Embryonic facial prominence (tissue), 1 donor: ENCODE data around the gene DCPS.
"Not testable (repeated sequence)": the region's sequence is repeated elsewhere in the genome, so short reads cannot be mapped to it uniquely, and the experiment has no call there.

ENCODE experiments used
- DNase-seq: peaks from one replicate; pipeline ENCODE4 v3.0.0-alpha.2; 2016; ENCODE audit errors: extremely low spot score

The DCPS gene

DNA sequence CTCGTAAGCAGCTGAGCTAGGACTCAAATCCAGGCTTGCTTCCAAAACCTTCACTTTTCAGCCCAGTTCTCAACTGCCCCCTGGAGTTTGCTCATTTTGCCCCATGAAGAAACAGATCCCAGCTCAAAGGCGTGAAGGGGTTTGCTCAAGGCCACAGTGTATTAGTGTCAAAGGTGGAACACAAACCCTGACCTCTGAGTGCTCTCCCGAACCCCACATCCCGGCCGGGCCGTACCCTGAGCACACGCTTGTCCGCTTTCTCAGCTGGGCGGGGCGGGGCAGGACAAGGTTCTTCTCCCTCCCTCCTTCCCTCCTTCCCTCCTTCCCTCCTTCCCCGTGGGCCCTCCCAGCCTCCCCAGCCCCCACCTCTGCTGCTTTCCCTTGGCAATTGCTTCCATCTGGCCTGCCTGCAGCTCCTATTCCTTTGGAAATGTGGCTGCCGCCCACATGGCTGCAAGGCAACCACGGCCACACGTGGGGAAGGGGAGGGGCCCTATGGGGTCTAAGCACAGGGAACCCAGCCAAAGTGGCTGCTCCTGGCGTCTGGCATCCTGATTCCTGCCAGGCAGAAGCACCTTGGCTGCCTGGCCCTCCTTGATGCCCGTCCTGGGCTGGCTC is 55.7 kb downstream of the DCPS start:
- DNase-seq: peak; percentile 76

DNA sequence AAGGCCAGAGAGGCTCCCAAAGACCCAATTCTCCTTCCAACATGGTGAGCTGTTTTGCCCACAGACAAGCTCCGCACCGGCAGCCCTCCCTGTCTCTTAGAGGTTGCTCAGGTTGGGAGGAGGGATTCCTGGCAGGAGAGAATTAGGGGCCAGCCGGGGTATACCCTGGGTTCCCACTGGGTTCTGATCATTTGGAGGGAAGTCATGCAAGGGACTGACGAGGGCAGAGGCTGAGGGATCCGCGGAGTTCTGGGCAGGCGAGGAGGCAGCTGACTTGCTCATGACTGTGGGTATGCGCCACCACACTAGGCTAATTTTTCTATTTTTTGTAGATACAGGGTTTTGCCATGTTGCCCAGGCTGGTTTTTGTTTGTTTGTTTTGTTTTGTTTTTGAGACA is 56.2 kb downstream of the DCPS start:
- no peak for DNase-seq

- DNase-seq: no peak
Measured at GRCh38 chr11:126361400-126361799, 57.5 kb downstream of the DCPS start.

GRCh38 chr11:126362879-126363655 is 59.2 kb downstream of the DCPS start:
- DNase-seq: no peak

GRCh38 chr11:126363706-126364248 is 59.9 kb downstream of the DCPS start:
- DNase-seq: no peak

DNA sequence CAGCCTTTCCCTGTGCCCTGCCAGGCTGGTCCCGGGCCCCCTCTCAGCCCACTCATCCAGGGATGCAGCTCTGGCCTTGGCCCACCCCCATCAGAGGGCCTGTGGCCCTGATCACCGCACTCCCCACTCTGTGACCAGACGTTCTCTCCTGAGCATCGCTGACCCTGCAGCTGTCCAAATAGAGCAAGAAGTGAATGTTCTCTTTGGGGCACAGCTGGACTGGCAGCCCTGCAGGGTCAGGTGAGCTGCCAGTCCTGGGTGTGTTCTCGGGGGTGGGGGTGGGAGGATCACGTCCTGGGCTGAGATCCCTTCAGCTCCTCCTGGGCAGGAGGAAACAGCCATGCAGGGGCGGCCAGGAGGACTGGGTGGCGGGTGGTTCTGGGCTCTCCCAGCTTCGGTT is 60.9 kb downstream of the DCPS start:
- DNase-seq: not testable (repeated sequence)

DNA sequence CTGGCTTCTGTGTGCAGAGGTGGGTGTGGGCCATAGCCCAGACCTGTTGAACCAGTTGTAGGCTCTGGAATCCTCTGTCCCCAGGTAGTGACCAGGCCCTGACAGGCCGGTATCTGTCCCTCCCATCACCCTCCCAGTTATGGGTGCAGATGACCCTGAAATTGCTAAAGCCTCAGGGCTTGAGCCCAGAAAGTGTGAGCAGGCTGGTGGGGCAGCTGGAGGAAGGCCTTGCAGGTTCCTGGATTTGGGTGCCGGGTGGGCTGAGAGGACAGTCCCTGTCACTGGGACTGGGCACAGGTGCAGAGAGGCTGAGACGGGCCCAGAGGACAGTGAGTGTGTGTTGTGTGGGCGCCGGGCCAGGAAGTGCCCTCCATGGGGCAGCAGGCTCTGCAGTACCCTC is 61.6 kb downstream of the DCPS start:
- not testable (repeated sequence) for DNase-seq

DNA sequence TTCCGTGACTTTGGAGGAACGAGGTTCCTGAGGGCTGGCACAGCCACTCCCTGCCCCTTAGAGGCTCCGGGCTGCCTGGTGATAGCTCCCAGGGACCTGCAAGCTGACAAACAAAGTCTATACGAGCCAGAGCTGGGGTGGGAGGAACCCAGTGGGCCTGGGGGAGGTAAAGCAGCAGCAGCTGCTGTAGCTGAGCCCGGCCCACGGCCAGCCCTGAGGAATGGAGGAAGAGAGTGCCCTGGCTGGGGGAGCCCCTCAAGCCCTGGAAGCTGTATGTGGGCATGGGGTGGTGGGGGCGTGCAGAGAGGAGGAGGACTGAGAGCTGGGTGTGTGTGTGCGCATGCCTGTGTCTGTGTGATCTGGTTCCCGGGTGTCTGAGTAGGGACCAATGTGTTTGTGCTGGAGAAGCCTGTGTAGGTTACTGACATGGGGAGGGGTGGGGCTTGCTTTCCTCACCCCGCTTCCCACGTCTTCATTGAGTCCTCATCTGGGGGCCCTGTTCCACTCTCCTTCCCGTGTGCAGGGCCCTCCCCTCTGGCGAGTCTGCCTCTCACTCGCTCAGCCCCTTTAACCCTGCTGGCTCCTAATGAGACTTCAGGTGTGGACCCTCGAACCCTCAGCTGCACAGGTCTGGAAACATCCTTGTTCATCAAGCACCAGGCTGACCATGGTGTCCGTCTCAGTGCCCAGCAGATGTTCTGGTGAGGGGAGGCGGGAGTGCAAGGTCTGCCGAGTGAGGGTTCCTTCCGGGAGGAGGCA is 62.4 kb downstream of the DCPS start:
- no peak for DNase-seq

DNA sequence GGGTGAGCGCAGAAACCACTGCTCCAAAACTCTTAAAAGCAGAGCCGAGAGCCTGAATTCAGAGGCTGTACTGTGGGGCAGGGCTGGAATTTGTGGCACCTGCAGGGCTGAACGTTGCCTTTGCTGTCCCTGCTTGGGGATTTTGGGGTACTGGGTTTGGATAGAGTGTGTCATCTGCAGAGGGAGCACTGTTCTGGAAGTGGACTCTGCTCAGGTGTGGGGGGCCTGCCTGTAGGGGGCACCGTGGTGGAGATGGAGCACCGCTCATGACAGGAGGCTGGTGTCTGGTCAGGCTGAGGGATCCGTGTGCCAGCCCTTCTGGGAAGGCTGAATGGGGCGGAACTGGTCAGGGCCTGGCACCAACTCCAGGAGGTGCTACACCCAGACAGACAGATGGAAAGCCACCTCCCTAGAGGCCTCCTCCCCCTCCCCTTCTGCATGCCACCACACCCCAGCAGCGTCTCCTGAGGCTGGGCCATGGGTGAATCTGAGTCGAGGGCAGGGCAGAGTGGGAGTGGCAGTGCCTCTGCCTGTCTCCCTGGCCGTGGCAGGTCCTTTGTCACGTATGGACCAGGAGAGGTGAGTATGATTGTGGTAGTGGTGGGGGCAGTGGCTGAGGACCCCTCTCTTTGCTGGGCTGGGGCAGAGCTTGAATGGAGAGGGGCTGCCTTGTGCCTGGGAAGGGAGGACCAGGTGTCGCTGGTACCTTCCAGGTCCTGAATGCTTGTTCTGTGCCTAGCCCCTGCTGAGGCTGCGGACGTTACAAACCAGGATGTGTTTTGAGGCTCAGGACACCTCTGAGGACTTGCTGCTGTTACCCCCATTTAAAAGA is 63.2 kb downstream of the DCPS start:
- not testable (repeated sequence) for DNase-seq

GRCh38 chr11:126367806-126368205 is 63.9 kb downstream of the DCPS start:
- DNase-seq: not testable (repeated sequence)

- not testable (repeated sequence) for DNase-seq
Measured at GRCh38 chr11:126368336-126369119, 64.7 kb downstream of the DCPS start.

- no peak for DNase-seq
Measured at GRCh38 chr11:126370016-126370415, 66.2 kb downstream of the DCPS start.

GRCh38 chr11:126371595-126371994 is 67.7 kb downstream of the DCPS start:
- no peak for DNase-seq

GRCh38 chr11:126373389-126374066 is 69.7 kb downstream of the DCPS start:
- not testable (repeated sequence) for DNase-seq

DNA sequence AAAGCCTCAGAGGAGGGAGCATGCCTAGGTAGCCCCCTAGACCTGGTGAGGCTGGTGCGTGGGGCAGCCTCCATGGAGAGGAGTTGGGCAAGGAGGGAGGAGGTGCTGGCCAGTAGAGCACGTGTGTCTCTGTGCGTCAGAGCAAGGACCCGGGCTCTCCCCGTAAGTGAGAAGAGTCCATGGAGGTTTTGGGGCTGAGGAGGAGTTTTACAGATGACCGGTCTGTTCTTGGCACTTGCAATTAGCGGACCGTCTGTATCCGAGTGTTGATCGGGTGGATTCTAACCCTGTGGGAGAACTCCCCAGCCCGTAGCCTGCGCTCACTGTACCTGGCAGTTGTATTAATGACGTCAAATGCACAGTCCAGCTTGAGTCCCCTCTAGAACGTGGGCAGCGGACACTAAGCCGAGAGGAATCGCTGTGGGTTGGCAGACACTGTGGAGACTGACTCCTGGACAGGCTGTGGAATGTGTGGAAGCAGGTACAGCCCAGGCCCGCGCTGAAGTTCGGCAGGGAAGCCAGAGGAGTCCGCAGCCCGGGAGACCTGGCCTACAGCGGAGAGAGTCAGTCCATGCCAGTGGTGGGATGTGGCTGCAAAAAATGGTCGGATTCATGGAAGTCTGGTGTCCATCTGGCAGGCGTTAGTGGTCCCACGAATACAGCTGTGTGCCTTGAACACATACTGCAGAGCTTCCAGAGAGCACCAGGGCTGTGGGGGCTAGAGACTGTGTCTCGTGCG is 70.9 kb downstream of the DCPS start:
- not testable (repeated sequence) for DNase-seq

- no peak for DNase-seq
Measured at GRCh38 chr11:126375726-126376125, 71.9 kb downstream of the DCPS start.

DNA sequence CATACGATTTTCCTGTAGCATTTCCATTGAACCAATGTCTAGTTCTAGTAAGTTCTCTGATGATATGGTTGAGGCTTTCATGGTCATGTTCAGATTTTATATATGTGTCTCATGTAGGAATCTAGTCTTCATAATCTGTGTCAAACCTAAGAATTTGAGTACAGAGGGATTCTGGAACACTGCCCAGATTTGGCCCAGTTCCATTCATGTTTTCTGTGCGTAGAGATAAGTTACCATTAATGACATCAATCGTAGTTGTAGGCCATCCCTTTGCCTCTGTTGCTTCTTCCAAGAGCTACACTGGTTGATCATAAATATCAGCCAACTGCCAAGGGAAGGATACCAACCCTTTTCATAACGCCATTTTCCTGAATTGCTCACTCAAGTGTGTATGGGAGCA is 74.9 kb downstream of the DCPS start:
- no peak for DNase-seq

- DNase-seq: no peak
Measured at GRCh38 chr11:126380909-126381308, 77.0 kb downstream of the DCPS start.

GRCh38 chr11:126381960-126382359 is 78.1 kb downstream of the DCPS start:
- not testable (repeated sequence) for DNase-seq
